Activated CD8-positive, alpha-beta T cell treated with anti-CD3 and anti-CD28 coated beads for 36 hours (primary cell): ENCODE results near the gene CEP41. TPM values are rescaled to one million over a fixed set of nuclear protein-coding genes. Genes with fewer than 3 reads are reported as not detected.
"Not testable (repeated sequence)": the region's sequence is repeated elsewhere in the genome, so short reads cannot be mapped to it uniquely, and the experiment has no call there.

Source experiments
- ATAC-seq: fragments of 200-7000 bp; cut with Tn5 transposase; one replicate; pipeline ENCODE4 v1.10.0; 2021; ENCODE audit warnings: mild to moderate bottlenecking, moderate library complexity
- CTCF ChIA-PET: fragments of 350-600 bp; sonication (Branson Sonifier 250); formaldehyde crosslinking; loops from one replicate; lab custom pipeline; 2021; ENCODE audit warnings: antibody characterized with exemption; lab: Charles Lee
- POLR2A ChIA-PET: fragments of 350-600 bp; sonication (Branson Sonifier 250); formaldehyde crosslinking; loops from one replicate; lab custom pipeline; 2021; ENCODE audit warnings: antibody characterized with exemption; lab: Charles Lee
- DNase-seq: peaks from one replicate; pipeline ENCODE4 v3.0.0-alpha.2; 2020
- H3K27ac Mint-ChIP-seq: one replicate; pipeline ENCODE4 v1.8.0; 2021; ENCODE audit warnings: mild to moderate bottlenecking, mixed read lengths
- H3K27me3 Mint-ChIP-seq: one replicate; pipeline ENCODE4 v1.8.0; 2021; ENCODE audit warnings: mixed read lengths
- H3K36me3 Mint-ChIP-seq: one replicate; pipeline ENCODE4 v1.8.0; 2021; ENCODE audit warnings: low read depth, mixed read lengths
- H3K4me1 Mint-ChIP-seq: one replicate; pipeline ENCODE4 v1.8.0; 2021; ENCODE audit warnings: low read depth, mixed read lengths
- H3K4me3 Mint-ChIP-seq: one replicate; pipeline ENCODE4 v1.8.0; 2021; ENCODE audit warnings: mild to moderate bottlenecking, moderate library complexity, mixed read lengths
- H3K9me3 Mint-ChIP-seq: one replicate; pipeline ENCODE4 v1.8.0; 2021; ENCODE audit warnings: mixed read lengths
- CTCF ChIP-seq: fragments of 200-600 bp; IDR thresholded peaks from one replicate; pipeline ENCODE4 v1.8.0; 2022; ENCODE audit warnings: antibody characterized with exemption, mild to moderate bottlenecking
- intact Hi-C: fragments of 100-400 bp; cut with micrococcal nuclease; formaldehyde crosslinking; loops from one replicate; pipeline ENCODE4 v1.10.0; 2022
- total RNA-seq, 2 experiments: library from RNA; stranded (reverse); gene quantifications; one replicate each; pipeline ENCODE4 v1.2.3, GENCODE V29; 2021

Gene CEP41
- total RNA-seq, 2 experiments from 2014 or later = 28.0 to 28.1 TPM

GRCh38 chr7:130463553-130464434, 23.0 kb upstream of the CEP41 start:
- DNase-seq (no peak), ATAC-seq (peak; percentile 30)
- H3K27me3 Mint-ChIP-seq = no peaks in the 10 kb centered on the region
- H3K4me3 Mint-ChIP-seq = no peak overlapping the region
- H3K9me3 Mint-ChIP-seq = peaks cover 10% of the 10 kb centered on the region
- peaks cover 7% of the 10 kb centered on the region for H3K36me3 Mint-ChIP-seq
- TF ChIP-seq CTCF = no peak
- POLR2A ChIA-PET = interaction anchor here (1.3 kb wide), 1 partner anchor 9 kb away, joined by 3 read pairs; no protein-coding TSS in a partner anchor
- H3K27ac Mint-ChIP-seq = no peak overlapping the region
- H3K4me1 Mint-ChIP-seq = peaks cover 7% of the 10 kb centered on the region
- intact Hi-C loops = no loop called here
- CTCF ChIA-PET = interaction anchor here (1.1 to 1.2 kb wide), 2 partner anchors 9 to 52 kb away, joined by 3 read pairs; no protein-coding TSS in a partner anchor

- CTCF ChIA-PET = interaction anchor here (1.0 kb wide), 1 partner anchor 10 kb away, joined by 3 read pairs; no protein-coding TSS in a partner anchor
- no peak overlapping the region for H3K27ac Mint-ChIP-seq
Observed at GRCh38 chr7:130461272-130461671, 20.5 kb upstream of the CEP41 start.

GRCh38 chr7:130458257-130458656, 17.4 kb upstream of the CEP41 start:
- no peak overlapping the region for H3K4me3 Mint-ChIP-seq
- H3K36me3 Mint-ChIP-seq = peaks cover 8% of the 10 kb centered on the region
- CTCF ChIA-PET = no interaction called here
- peak overlapping the region; percentile 68 for H3K27ac Mint-ChIP-seq
- H3K4me1 Mint-ChIP-seq = peaks cover 28% of the 10 kb centered on the region
- peak; percentile 75 for ATAC-seq
- peaks cover 12% of the 10 kb centered on the region for H3K9me3 Mint-ChIP-seq
- POLR2A ChIA-PET = interaction anchor here (0.7 kb wide), 1 partner anchor 492 kb away, joined by 3 read pairs; no protein-coding TSS in a partner anchor
- no peak for TF ChIP-seq CTCF
- no peaks in the 10 kb centered on the region for H3K27me3 Mint-ChIP-seq
- DNase-seq = no peak
- intact Hi-C loops = no loop called here

More at GRCh38 chr7:130461272-130461671, 20.5 kb upstream of the CEP41 start:
- no peak for ATAC-seq
- Mint-ChIP-seq H3K4me3 (no peak overlapping the region), H3K4me1 (peaks cover 14% of the 10 kb centered on the region), H3K9me3 (peaks cover 10% of the 10 kb centered on the region), H3K36me3 (peaks cover 8% of the 10 kb centered on the region), H3K27me3 (no peaks in the 10 kb centered on the region)
- POLR2A ChIA-PET = no interaction called here
- no peak for DNase-seq
- intact Hi-C loops = no loop called here
- no peak for TF ChIP-seq CTCF

GRCh38 chr7:130454959-130455358, 14.1 kb upstream of the CEP41 start:
- Mint-ChIP-seq H3K4me1 (peaks cover 28% of the 10 kb centered on the region), H3K36me3 (peaks cover 8% of the 10 kb centered on the region), H3K4me3 (no peak overlapping the region), H3K9me3 (peaks cover 12% of the 10 kb centered on the region), H3K27ac (no peak overlapping the region), H3K27me3 (no peaks in the 10 kb centered on the region)
- no peak for ATAC-seq
- intact Hi-C loops = no loop called here
- TF ChIP-seq CTCF = no peak
- CTCF ChIA-PET = interaction anchor here (1.0 kb wide), 1 partner anchor 8 kb away, joined by 3 read pairs; no protein-coding TSS in a partner anchor
- no peak for DNase-seq
- POLR2A ChIA-PET = interaction anchor here (1.2 kb wide), 1 partner anchor 17 kb away, joined by 4 read pairs; no protein-coding TSS in a partner anchor

- no peak for ATAC-seq
- DNase-seq = no peak
- ChIA-PET CTCF (no interaction called here), POLR2A (no interaction called here)
- intact Hi-C loops = no loop called here
- no peak overlapping the region for H3K4me3 Mint-ChIP-seq
- TF ChIP-seq CTCF = no peak
- H3K27me3 Mint-ChIP-seq = no peaks in the 10 kb centered on the region
- peaks cover 19% of the 10 kb centered on the region for H3K4me1 Mint-ChIP-seq
- H3K36me3 Mint-ChIP-seq = peaks cover 2% of the 10 kb centered on the region
- H3K9me3 Mint-ChIP-seq = peaks cover 8% of the 10 kb centered on the region
- no peak overlapping the region for H3K27ac Mint-ChIP-seq
Observed at GRCh38 chr7:130452951-130453350, 12.1 kb upstream of the CEP41 start.

GRCh38 chr7:130451344-130451743, 10.5 kb upstream of the CEP41 start:
- intact Hi-C loops, H3K27me3 Mint-ChIP-seq, DNase-seq, ATAC-seq, CTCF ChIA-PET, H3K36me3 Mint-ChIP-seq, H3K9me3 Mint-ChIP-seq, H3K4me3 Mint-ChIP-seq, POLR2A ChIA-PET, H3K27ac Mint-ChIP-seq: not testable (repeated sequence)
- H3K4me1 Mint-ChIP-seq = peaks cover 19% of the 10 kb centered on the region
